NOMO-1 treated with DMSO at 0.1 percent for 48 hours (cell line): ENCODE measurements around the gene PAPSS2.
"Not testable (repeated sequence)": the region's sequence is repeated elsewhere in the genome, so short reads cannot be mapped to it uniquely, and the experiment has no call there.

ENCODE experiments used
- DNase-seq: peaks from one replicate; lab custom pipeline; 2025; ENCODE audit not compliant: unreplicated experiment; lab: John Stamatoyannopoulos, UW

PAPSS2 gene

DNA sequence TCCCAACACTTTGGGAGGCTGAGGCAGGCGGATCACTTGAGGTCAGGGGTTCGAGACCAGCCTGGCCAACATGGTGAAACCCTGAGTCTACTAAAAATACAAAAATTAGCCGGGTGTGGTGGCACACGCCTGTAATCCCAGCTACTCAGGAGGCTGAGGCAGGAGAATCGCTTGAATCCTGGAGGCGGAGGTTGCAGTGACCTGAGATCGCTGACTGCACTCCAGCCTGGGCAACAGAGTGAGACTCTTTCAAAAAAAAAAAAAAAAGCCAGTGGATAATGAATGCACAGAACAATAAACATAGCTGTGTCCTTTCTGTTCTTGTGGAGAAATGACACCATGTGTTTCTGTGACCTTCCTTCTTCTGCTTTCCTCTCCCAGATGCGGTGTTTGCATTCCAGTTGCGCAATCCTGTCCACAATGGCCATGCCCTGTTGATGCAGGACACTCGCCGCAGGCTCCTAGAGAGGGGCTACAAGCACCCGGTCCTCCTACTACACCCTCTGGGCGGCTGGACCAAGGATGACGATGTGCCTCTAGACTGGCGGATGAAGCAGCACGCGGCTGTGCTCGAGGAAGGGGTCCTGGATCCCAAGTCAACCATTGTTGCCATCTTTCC, 83.4 kb downstream of the PAPSS2 start:
- peak; percentile 60 for DNase-seq

DNA sequence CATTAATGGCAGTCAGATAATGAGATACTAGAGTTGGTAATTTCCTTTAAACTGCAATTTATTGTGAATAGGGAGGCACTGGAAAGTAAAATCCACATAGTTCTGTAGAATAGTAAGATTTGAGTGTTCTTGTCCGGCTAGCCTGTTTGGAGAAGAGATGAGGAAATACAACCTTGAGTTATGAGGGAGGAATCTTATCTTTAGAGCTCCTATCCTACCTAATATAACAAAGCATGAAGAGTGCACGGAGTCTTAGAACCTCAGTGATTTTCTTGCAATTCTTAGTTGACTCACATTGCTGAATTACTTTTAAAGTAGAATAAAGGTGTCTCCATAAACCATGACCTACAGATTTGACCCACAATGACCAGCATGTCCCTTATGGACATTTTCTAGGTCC, 84.9 kb downstream of the PAPSS2 start:
- DNase-seq, result no peak

DNA sequence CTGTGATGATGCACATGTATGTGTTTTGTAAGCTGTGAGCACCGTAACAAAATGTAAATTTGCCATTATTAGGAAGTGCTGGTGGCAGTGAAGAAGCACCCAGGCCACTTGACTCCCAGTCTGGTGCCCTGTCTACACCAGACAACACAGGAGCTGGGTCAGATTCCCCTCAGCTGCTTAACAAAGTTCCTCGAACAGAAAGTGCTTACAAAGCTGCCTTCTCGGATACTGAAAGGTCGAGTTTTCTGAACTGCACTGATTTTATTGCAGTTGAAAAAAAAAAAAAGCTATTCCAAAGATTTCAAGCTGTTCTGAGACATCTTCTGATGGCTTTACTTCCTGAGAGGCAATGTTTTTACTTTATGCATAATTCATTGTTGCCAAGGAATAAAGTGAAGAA, 87.2 kb downstream of the PAPSS2 start:
- DNase-seq, result no peak

DNA sequence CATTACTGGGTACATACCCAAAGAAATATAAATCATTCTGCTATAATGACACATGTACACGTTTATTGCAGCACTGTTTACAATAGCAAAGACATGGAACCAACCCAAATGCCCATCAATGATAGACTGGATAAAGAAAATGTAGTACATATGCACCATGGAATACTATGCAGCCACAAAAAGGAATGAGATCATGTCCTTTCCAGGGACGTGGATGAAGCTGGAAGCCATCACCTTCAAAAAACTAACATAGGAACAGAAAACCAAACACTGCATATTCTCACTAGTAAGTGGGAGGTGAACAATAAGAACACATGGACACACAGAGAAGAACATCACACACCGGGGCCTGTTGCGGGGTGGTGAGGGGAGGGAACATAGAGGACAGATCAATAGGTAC, 88.6 kb downstream of the PAPSS2 start:
- not testable (repeated sequence) for DNase-seq

DNA sequence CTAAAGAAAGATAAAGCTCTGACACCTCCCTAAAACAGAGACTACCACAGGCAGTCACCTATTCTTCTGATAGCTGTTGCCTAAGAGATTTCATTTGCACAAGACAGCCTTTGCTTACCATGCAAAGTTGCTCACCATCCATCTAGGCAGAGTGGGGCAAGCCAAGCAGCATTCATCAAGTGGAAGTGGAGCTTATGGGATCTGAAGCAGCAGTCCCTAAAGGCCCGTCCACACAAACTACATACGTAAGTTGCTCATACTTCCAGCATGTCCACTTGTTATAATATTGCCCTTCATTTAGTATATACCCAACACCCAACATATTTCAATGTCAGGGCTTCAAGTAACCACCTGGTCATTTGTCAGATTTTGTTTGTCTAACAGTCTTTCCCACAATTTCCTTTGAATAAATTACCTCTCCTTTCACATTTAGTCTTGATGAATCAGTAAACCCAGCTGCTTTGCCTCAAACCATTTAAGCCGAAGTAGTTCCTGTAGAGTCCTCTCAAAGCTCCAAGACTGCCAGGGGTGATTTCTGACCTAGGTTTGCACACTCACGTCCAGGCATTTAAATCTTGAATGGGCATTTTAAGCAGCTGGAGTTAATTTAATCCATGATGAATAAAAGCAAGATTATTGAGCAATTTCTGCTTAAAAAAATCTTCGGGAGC, 90.5 kb downstream of the PAPSS2 start:
- no peak for DNase-seq

DNA sequence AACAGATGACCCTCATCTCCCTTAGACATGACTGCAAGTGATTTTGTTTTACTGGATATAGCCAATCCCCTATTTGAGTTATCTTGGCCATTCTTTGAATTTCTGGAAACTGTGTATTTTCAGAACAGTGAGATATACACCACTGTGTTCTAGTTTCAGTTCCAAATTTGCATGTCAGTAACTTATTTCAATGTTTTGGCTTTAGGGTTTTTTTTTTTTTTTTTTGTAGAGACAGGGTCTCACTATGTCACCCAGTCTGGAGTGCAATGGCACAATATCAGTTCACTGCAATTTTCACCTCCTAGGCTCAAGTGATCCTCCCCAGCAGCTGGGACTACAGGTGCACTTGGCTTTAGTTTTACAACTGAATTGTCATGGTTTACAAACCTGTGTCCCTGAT, 91.1 kb downstream of the PAPSS2 start:
- DNase-seq, result no peak

DNA sequence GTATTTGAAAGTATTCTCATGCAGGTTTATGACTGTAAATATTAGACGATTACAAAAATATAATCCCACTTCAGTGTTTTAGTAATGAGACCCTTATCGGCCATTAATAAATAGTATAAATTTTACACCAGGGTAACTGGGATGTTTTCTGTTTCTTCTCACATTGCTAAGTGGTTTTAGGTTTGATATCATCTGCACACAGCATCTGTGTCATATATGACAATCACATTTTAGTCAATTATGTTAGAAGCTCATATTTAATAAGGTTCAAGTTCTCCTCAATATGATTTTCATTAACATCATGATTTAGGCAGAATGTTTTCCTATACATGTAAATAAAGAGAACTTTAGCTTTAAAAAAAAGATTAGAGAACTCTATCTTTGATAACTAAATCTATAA, 91.6 kb downstream of the PAPSS2 start:
- no peak for DNase-seq

DNA sequence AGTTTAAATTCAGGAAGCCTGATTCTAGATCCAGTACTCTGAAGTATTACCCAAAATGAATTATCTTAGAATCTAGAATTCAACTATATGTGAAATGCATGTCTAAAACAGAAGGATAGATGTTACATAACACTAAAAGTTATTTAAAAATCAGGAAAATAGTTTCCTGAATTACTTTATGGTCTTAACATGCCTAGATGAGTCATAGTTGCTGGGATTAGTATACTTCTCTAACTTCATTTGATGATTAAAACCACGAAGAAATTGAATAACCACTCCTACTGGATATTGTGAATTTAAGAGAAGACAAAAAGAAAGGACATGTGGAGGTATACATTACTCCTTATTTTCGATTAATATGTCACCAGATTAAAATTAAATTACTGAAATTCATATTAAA, 92.9 kb downstream of the PAPSS2 start:
- DNase-seq, result no peak

DNA sequence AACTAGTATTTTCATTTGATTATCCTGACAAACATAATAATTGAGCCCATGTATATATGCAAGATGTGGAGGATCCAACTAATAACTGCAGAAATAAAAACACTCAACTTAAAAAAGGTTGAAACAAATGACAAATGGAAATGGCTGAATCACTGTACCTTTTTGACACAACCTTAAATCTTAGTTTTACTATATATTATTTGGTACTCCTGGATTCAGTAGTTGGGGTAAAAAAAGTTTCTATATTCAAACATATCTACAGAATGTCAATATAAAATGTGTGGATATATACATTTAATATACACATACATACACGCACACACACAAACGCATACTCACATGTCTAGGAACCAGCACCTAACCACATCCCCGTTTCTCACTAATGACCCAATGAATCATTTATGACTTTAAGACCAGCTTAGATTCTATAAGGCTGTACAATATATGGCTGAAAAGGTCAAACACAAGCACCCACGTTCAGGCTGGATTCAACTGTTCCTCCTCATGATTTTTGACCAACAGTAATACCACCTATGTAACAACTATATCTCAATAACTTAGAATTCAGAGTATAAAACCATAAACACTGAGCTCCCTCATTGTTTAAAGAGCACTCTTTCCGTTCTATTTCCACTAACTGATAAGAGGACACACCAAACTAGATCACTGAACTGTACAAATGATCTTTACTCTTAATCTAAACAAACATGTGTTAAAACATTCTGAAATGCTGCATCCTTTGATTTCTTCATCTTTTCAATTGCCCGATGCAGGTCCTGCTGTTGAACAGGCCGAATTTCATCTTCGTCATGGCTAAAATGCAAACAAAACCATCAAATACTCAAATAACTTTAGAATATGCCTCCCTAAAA, 94.6 kb downstream of the PAPSS2 start:
- DNase-seq, result peak; percentile 26

DNA sequence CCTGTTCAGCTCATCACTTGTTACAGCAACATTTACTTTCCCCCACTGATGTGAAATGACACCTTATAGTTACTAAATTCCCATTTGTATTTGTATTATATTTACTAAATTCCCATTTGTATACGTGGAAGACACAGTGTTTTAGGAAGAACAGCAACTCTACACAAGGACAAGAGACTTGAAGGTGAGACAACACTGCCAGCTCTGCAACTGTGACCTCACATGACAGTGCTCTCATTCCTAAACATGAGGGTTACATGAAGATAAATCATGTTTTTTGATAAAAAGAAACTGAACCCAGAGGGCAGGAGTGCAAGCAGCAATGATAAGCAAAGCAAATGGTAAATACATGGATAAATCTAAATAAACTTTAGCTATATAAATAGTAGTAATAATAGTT, 98.0 kb downstream of the PAPSS2 start:
- DNase-seq, result no peak

DNA sequence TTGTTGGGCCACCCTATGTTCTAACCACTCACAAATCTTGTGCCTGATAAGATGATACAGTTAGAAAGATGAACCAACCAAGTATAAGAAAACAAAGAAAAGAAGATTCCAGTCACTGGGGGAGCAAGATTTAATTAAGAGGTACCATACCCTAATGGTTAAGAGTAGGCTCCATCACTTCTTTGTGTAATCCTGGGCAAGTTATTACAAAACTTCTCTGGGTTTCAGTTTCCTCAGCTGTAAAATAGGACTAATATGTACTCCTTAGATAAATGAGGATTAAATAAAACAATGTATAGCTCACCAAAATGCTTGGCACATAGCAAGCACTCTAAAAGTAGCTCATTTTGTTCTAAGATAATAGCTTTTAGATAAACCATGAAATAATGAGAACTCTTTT, 99.9 kb downstream of the PAPSS2 start:
- no peak for DNase-seq

DNA sequence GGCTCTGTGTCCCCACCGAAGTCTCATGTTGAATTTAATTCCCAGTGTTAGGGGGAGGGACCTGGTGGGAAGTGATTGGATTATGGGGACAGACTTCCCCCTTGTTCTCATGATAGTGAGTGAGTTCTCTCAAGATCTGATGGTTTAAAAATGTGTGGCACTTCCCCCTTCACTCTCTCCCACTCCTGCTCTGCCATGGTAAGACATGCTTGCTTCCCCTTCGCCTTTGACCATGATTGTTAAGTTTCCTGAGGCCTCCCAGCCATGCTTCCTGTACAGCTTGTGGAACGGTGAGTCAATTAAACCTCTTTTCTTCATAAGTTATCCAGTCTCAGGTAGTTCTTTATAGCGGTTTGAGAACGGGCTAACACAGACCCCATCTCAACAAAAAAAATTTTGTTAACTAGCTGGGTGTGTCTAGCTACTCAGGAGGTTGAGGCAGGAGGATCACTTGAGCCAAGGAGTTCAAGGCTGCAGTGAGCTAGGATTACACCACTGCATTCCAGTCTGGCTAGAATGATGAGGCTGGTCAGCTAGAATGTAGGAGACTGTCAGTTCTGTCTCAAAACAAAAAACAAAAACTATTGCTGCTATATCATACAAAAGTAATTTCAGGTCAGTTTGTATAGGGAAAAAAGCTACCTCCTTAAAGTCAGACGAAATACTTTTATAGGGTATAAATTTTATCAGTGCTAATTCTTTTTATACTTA, 100.7 kb downstream of the PAPSS2 start:
- DNase-seq, result peak; percentile 62

DNA sequence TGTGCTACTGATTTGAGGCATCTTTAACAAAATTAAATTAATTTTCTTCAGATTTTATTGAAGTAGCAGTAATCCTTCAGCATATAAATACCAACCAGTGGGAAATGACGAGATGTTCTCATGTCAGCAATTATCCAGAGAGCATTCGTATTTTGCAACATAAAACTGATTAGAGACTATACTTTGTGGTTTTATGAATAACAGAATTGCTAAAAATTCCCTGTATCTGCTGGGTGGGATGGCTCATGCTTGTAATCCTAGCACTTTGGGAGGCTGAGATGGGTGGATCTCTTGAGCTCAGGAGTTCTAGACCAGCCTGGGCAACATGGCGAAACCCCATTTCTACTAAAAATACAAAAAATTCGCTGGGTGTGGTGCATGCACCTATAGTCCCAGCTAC, 101.5 kb downstream of the PAPSS2 start:
- DNase-seq, result no peak

DNA sequence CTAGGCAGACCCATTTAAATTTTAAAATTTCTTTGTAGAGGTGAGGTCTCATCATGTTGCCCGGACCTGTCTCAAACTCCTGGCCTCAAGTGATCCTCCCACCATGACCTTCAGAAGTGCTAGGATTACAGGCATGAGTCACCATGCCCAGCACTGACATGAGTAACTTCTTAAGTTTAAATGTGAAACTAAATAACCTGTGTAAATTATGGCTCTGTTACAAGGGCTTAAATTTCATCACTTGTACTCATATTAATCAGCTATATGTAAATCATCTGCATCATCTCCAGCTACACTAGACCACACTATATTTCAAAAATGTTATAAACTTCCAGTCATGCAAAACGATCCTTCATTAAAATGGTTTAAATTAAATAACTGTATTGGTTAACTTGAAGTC, 102.2 kb downstream of the PAPSS2 start:
- peak; percentile 70 for DNase-seq

DNA sequence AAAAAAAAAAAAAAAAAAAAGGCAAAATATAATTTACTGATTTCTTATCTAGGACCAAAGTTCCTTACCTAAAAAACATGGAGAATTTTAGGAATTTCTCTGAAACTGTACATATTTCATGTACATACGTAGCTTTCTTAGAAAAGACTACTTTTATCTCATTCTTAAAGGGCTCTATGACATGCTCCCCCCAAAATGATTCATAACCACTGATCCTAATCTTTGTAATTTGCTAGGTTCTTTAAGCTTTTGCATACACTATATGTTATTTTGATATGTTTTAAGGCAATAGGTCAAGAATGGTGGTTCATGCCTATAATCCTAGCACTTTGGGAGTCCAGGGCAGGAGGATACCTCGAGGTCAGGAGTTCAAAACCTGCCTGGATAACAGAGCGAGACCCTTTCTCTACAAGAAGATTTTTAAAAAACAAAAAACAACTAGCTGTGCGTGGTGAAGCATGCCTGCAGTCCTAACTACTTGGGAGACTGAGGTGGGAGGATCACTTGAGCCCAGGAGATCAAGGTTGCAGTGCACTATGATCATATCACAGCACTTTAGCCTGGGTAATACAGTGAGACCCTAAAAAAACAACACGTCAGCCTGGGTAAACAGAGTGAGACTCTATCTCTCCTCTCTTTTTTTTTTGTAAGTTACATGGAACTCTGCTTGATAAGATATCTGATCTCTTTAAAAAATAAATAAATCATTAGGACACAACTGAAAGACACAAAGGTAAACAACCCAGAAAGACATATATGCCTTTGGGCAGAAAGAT, 103.6 kb downstream of the PAPSS2 start:
- DNase-seq, result no peak

DNA sequence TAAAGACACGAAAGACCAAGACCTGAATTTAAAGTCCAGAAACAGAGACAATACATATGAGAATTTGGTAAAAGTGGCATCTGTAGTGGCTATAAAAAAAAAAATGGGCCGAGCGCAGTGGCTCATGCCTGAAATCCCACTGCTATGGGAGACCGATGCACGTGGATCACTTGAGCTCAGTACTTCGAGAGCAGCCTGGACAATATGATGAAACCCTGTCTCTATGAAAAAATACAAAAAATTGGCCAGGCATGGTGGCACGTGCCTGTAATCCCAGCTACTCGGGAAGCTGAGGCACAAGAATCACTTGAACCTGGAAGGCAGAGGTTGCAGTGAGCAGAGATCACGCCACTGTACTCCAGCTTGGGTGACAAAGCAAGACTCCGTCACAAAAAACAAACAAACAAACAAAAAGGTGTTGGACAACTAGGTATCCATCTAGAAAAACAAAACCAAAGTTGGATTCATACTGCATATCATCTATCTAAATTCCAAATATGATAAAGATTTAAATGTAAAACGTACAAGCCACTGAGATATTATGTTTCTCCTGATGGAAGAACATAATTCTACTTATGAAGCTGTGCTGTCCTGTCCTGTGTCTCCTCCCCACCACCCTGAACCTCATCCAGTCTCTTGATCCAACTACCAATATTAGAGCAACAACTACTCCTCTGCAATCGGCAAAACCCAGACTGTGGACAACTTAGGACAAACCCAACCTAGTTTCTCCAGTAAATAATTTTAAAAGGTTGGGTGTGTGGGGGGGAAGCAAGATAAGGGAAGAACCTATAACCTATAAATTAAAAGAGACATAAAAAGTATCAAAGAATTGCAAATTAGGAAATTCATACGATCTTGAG, 104.6 kb downstream of the PAPSS2 start:
- no peak for DNase-seq

DNA sequence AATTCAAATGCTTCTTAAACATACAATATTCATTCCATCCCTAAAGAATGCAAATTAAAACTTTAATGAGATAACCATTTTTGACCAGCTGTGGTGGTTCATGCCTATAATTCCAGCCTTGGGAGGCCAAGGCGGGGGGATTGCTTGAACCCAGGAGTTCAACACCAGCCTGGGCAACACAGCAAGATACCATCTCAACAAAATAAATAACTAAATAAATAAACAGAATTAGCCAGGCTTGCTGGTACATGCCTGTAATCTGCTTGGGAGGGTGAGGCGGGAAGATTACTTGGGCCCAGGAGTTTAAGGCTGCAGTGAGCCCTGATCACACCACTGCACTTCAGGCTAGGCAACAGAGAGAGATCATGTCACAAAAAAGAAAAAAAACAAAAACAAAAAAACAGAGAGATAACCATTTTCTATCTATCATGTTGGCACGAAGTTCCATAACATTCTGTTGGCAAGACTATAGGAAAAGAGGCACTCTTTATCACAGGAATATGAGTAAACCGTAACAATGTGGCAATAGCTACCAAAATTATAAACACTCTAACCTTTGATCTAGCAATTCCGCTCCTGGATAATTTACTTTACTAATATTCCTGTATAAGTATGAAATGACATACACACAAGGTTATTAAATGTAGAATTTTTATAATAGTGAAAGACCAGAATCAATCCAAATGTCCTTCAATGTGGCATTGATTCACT, 106.1 kb downstream of the PAPSS2 start:
- no peak for DNase-seq

DNA sequence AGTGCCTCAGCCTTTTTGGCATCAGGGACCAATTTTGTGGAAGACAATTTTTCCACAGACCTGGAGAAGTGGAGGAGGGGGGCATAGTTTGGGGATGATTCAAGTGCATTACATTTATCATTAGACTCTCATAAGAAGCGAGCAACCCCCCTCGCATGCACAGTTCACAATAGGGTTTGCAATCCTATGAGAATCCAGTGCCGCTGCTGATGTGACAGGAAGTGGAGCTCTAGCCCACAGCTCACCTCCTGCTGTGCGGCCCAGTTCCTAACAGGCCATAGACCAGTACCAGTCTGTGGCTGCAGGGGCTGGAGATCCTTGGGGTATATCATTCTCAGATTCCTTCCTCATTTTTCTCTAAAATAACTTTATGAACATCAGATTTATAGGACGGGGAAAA, 107.6 kb downstream of the PAPSS2 start:
- DNase-seq, result no peak

DNA sequence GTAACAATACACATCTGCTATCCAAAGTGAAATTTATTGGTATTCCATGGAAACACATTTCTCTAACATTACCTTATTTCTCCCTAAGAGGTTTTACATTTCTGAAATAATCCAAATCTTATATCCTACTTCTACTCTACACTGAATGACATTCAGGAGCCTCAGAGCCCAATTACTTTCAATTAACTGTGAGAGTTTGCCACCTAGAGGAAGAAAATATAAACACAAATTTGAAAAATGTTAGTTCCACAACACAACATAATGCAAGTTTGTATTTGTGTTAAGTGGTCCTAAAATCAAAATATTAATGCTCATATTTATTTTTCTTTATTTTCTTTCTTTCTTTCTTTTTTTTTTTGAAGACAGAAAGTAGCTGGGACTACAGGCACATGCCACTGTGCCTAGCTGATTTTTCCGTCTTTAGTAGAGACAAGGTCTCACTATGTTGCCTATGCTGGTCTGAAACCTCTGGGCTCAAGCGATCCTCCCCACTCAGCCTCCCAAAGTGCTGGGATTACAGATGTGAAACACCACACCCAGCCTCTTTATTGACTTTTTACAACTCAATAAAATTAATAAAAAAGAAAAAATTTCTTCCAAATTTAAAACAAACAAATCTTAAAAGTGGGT, 112.3 kb downstream of the PAPSS2 start:
- DNase-seq, result peak; percentile 16
